Keratinocyte (primary cell): ENCODE measurements around the gene MYBBP1A. TPM values are rescaled to one million over a fixed set of nuclear protein-coding genes. Genes with fewer than 3 reads are reported as not detected.

ENCODE experiments used
- DNase-seq: peaks from one replicate; pipeline ENCODE4 v3.0.0-alpha.2; 2011; ENCODE audit warnings: low read depth, missing footprints, low spot score
- FAIRE-seq: peaks from 2 replicates; lab custom pipeline; 2011; peaks lifted over from hg19 to GRCh38; lab: Jason Lieb, UNC
- H2AFZ ChIP-seq: 2 replicates; pipeline ENCODE4 v1.6.0; 2012; ENCODE audit warnings: low read length, control low read depth, inconsistent platforms; ENCODE audit not compliant: control insufficient read depth
- H3K27ac ChIP-seq: 2 replicates; pipeline ENCODE4 v1.5.1; 2011; ENCODE audit warnings: low read length; ENCODE audit not compliant: control insufficient read depth, insufficient read depth
- H3K27me3 ChIP-seq: 3 replicates; pipeline ENCODE4 v1.6.0; 2011; ENCODE audit warnings: low read length; ENCODE audit not compliant: control insufficient read depth, insufficient read depth; ENCODE audit errors: extremely low read depth
- H3K36me3 ChIP-seq, 2 experiments: 2 replicates in 1 of 2; 3 replicates in 1 of 2; pipeline ENCODE4 v1.5.1; 2011; ENCODE audit warnings: low read length in 2 of 2, mild to moderate bottlenecking in 1 of 2; ENCODE audit not compliant: control insufficient read depth in 2 of 2, insufficient read depth in 2 of 2; ENCODE audit errors: extremely low read depth in 1 of 2
- H3K4me1 ChIP-seq: 3 replicates; pipeline ENCODE4 v1.5.1; 2011; ENCODE audit warnings: low read length; ENCODE audit not compliant: control insufficient read depth, insufficient read depth; ENCODE audit errors: extremely low read depth
- H3K4me2 ChIP-seq: 3 replicates; pipeline ENCODE4 v1.6.0; 2011; ENCODE audit warnings: low read depth, low read length; ENCODE audit not compliant: control insufficient read depth, insufficient read depth; ENCODE audit errors: extremely low read depth
- H3K4me3 ChIP-seq, 3 experiments: fragments of 200-600 bp in 1 of 3; sonication (generic) in 1 of 3; 2 replicates in 2 of 3; 3 replicates in 1 of 3; pipeline ENCODE4 v1.5.1; 2011 to 2016; ENCODE audit warnings: low read length in 3 of 3, mild to moderate bottlenecking in 3 of 3, control low read depth in 2 of 3, inconsistent platforms in 1 of 3, low read depth in 1 of 3, mixed read lengths in 1 of 3, mixed run types in 1 of 3, moderate library complexity in 1 of 3; ENCODE audit not compliant: control insufficient read depth in 2 of 3, insufficient read depth in 2 of 3; ENCODE audit errors: extremely low read depth in 1 of 3
- H3K79me2 ChIP-seq: 2 replicates; pipeline ENCODE4 v1.6.0; 2012; ENCODE audit warnings: low read length; ENCODE audit not compliant: control insufficient read depth, insufficient read depth
- H3K9ac ChIP-seq: 3 replicates; pipeline ENCODE4 v1.6.0; 2011; ENCODE audit warnings: low read length; ENCODE audit not compliant: control insufficient read depth, insufficient read depth; ENCODE audit errors: extremely low read depth
- H3K9me1 ChIP-seq: 3 replicates; pipeline ENCODE4 v1.6.0; 2011; ENCODE audit warnings: low read length; ENCODE audit not compliant: control insufficient read depth, insufficient read depth; ENCODE audit errors: extremely low read depth
- H3K9me3 ChIP-seq: 2 replicates; pipeline ENCODE4 v1.5.1; 2012; ENCODE audit warnings: low read depth, low read length; ENCODE audit not compliant: control insufficient read depth
- H4K20me1 ChIP-seq: 3 replicates; pipeline ENCODE4 v1.6.0; 2011; ENCODE audit warnings: low read length; ENCODE audit not compliant: control insufficient read depth, insufficient read depth; ENCODE audit errors: extremely low read depth
- EZH2 ChIP-seq: IDR thresholded peaks from one replicate; pipeline ENCODE4 v1.6.1; 2012; ENCODE audit warnings: inconsistent platforms, mild to moderate bottlenecking, low read length, moderate library complexity
- dilution Hi-C: fragments of 300-500 bp; cut with MboI; formaldehyde crosslinking; loops from one replicate; pipeline ENCODE4 v1.7.0; 2020; ENCODE audit warnings: low sequenced_read_pairs; ENCODE audit not compliant: extremely low pct_ligation_motif_present
- polyA plus RNA-seq, 5 experiments: library from polyadenylated mRNA; depleted of rRNA in 3 of 5; stranded (reverse) in 3 of 5; stranded (forward) in 1 of 5; unstranded in 1 of 5; fragments of >200 nt; gene quantifications; 1 replicate in 1 of 5; 2 replicates in 3 of 5; 3 replicates in 1 of 5; pipeline versions ENCODE4 v1.2.1 to v1.2.3, GENCODE V29; 2011 to 2012; ENCODE audit warnings: missing spikeins in 2 of 5, low read depth in 1 of 5, low replicate concordance in 1 of 5
- TF ChIP-seq, protein P1 (sequence below), 3 experiments: IDR thresholded peaks in 1 of 3; conservative IDR thresholded peaks in 1 of 3; optimal IDR thresholded peaks in 1 of 3; 2 replicates in 2 of 3; 3 replicates in 1 of 3; pipeline versions ENCODE3 to v1.5.1; 2011; ENCODE audit warnings: low read length in 3 of 3, mild to moderate bottlenecking in 3 of 3, moderate library complexity in 2 of 3, control low read depth in 1 of 3, inconsistent platforms in 1 of 3; ENCODE audit not compliant: insufficient read depth in 2 of 3; ENCODE audit errors: extremely low read depth in 1 of 3

The MYBBP1A gene
- polyA plus RNA-seq, 1 donor (not counting 4 experiments of a cell fraction or from before 2014, with no cell fraction given) = 20.5 TPM

DNA sequence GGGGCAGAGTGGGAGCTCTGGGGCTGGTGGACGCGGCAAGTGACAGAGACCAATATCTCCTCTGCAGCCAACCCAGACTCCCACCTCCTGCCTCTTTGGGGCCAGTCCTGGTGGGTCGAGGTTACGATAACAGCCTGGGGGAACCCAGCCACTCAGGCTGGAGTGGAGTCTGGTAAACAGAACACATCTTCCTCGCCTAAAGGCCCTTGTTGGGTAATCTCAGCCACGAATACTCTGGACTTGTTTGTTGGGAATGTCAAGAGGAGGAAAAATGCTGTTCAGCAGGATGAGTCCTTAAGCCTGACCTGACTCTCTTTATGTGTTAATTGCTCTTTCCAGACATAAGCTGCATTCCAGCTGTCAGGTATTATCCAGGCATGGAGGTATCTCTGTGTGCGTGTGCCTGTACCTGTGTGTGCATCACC, 64.5 kb downstream of the MYBBP1A start:
- no peaks in the 10 kb centered on the region for H3K79me2 ChIP-seq
- H4K20me1 ChIP-seq = no peaks in the 10 kb centered on the region
- peaks cover 7% of the 10 kb centered on the region for H3K4me1 ChIP-seq
- no peaks in the 10 kb centered on the region for H3K9me3 ChIP-seq
- H3K4me2 ChIP-seq = no peak overlapping the region
- H2AFZ ChIP-seq = no peak overlapping the region
- H3K27me3 ChIP-seq = no peaks in the 10 kb centered on the region
- dilution Hi-C loops = no loop called here
- H3K36me3 ChIP-seq = no peaks in the 10 kb centered on the region
- FAIRE-seq (no peak), DNase-seq (no peak)
- no peak overlapping the region for H3K9ac ChIP-seq
- no peak overlapping the region for H3K27ac ChIP-seq
- no peak overlapping the region for H3K4me3 ChIP-seq
- TF ChIP-seq, protein P1, sequence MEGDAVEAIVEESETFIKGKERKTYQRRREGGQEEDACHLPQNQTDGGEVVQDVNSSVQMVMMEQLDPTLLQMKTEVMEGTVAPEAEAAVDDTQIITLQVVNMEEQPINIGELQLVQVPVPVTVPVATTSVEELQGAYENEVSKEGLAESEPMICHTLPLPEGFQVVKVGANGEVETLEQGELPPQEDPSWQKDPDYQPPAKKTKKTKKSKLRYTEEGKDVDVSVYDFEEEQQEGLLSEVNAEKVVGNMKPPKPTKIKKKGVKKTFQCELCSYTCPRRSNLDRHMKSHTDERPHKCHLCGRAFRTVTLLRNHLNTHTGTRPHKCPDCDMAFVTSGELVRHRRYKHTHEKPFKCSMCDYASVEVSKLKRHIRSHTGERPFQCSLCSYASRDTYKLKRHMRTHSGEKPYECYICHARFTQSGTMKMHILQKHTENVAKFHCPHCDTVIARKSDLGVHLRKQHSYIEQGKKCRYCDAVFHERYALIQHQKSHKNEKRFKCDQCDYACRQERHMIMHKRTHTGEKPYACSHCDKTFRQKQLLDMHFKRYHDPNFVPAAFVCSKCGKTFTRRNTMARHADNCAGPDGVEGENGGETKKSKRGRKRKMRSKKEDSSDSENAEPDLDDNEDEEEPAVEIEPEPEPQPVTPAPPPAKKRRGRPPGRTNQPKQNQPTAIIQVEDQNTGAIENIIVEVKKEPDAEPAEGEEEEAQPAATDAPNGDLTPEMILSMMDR (optimal IDR thresholded peaks at IDR 0.05 in 1 of 3, IDR thresholded peaks at IDR 0.05 in 1 of 3, conservative IDR thresholded peaks at IDR 0.05 in 1 of 3; ENCODE audit: extremely low read depth in 1 of 3, insufficient read depth in 2 of 3, low read length in 3 of 3) = no peak
- TF ChIP-seq EZH2 = no peak
- H3K9me1 ChIP-seq = no peaks in the 10 kb centered on the region

DNA sequence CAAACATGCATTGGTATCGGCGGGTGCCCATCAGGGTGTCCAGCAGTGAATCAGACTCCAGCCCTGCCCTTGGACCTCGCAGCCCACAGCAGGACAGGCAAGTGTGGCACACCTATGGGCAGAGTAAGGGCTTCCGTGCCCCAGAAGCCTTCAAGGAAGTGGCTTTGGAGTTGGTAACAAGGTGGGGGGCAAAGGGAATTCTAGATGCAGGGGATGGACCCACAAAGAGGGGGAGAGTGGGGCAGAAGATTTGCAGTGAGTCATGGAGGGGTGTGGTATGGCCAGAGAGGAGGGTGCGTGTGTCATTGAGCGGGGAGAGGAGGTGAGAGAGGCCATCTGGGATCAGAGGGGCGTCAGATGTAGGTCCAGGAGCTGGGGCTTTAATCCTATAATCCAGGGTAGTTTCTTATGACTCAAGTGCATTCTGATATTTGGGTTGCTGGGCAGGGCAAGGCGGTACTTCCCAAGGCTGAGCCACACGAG, 65.0 kb downstream of the MYBBP1A start:
- Histone ChIP-seq H3K27ac (no peak overlapping the region), H3K9ac (no peak overlapping the region), H3K4me1 (peaks cover 7% of the 10 kb centered on the region), H2AFZ (no peak overlapping the region), H3K9me1 (no peaks in the 10 kb centered on the region), H3K79me2 (no peaks in the 10 kb centered on the region), H3K36me3 (no peaks in the 10 kb centered on the region), H4K20me1 (no peaks in the 10 kb centered on the region), H3K27me3 (no peaks in the 10 kb centered on the region), H3K4me3 (no peak overlapping the region), H3K4me2 (no peak overlapping the region), H3K9me3 (no peaks in the 10 kb centered on the region)
- dilution Hi-C loops = no loop called here
- TF ChIP-seq, protein P1 (optimal IDR thresholded peaks at IDR 0.05 in 1 of 3, IDR thresholded peaks at IDR 0.05 in 1 of 3, conservative IDR thresholded peaks at IDR 0.05 in 1 of 3; ENCODE audit: extremely low read depth in 1 of 3, insufficient read depth in 2 of 3, low read length in 3 of 3) = no peak
- no peak for TF ChIP-seq EZH2
- no peak for DNase-seq
- FAIRE-seq = no peak
